ENCODE data around the gene DUS2.

The DUS2 gene

DNA sequence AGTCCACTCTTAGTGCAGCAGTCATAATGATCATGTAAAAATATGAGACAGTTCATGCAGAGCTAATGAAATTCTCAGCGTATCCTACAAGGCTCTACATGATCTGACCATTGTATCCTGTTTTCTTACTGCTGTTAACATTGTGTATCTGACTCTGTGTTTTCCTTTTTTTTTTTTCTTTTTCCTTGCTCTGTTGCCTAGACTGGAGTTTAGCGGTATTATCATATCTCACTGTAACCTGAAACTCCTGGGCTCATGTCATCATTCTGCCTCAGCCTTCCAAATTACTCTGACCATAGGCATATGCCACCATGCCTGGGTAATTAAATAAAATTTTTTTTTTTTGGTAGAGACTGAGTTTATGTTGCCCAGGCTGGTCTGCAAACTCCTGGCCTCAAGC lies 12.1 kb downstream of the DUS2 start:
- no peak overlapping the region for H2AFZ ChIP-seq (ENCODE audit: low read depth, low read length)
- no peaks in the 10 kb centered on the region for H3K79me2 ChIP-seq (ENCODE audit: insufficient read depth, low read length)
- H3K4me1 ChIP-seq (ENCODE audit: insufficient read depth, low read length), result no peaks in the 10 kb centered on the region
- no peak for DNase-seq
- H4K20me1 ChIP-seq (ENCODE audit: insufficient read depth, low read length), result no peaks in the 10 kb centered on the region
- H3K36me3 ChIP-seq (ENCODE audit: insufficient read depth, low read length), result peaks cover 8% of the 10 kb centered on the region; the same call in 1 of the 2 replicates
- H3K27ac ChIP-seq (ENCODE audit: low read length), result no peak overlapping the region
- ATAC-seq (ENCODE audit: insufficient read depth, low read depth), result no peak
- no peaks in the 10 kb centered on the region for H3K9me3 ChIP-seq (ENCODE audit: insufficient read depth, low read length, severe bottlenecking)
- no peak overlapping the region for H3K4me2 ChIP-seq (ENCODE audit: insufficient read depth, low read length)
- no peak overlapping the region for H3K4me3 ChIP-seq (ENCODE audit: low read depth in 1 of 2, low read length in 2 of 2)
- no peak for TF ChIP-seq EZH2 (IDR thresholded peaks at IDR 0.05; ENCODE audit: borderline replicate concordance, low read depth, low read length, severe bottlenecking)
- TF ChIP-seq, protein P1, sequence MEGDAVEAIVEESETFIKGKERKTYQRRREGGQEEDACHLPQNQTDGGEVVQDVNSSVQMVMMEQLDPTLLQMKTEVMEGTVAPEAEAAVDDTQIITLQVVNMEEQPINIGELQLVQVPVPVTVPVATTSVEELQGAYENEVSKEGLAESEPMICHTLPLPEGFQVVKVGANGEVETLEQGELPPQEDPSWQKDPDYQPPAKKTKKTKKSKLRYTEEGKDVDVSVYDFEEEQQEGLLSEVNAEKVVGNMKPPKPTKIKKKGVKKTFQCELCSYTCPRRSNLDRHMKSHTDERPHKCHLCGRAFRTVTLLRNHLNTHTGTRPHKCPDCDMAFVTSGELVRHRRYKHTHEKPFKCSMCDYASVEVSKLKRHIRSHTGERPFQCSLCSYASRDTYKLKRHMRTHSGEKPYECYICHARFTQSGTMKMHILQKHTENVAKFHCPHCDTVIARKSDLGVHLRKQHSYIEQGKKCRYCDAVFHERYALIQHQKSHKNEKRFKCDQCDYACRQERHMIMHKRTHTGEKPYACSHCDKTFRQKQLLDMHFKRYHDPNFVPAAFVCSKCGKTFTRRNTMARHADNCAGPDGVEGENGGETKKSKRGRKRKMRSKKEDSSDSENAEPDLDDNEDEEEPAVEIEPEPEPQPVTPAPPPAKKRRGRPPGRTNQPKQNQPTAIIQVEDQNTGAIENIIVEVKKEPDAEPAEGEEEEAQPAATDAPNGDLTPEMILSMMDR (IDR thresholded peaks at IDR 0.05; ENCODE audit: borderline replicate concordance, extremely low read depth, low read length, poor library complexity, severe bottlenecking), result no peak
- no peak overlapping the region for H3K9ac ChIP-seq (ENCODE audit: low read depth, low read length)
- H3K27me3 ChIP-seq (ENCODE audit: insufficient read depth, low read length, poor library complexity), result no peaks in the 10 kb centered on the region

DNA sequence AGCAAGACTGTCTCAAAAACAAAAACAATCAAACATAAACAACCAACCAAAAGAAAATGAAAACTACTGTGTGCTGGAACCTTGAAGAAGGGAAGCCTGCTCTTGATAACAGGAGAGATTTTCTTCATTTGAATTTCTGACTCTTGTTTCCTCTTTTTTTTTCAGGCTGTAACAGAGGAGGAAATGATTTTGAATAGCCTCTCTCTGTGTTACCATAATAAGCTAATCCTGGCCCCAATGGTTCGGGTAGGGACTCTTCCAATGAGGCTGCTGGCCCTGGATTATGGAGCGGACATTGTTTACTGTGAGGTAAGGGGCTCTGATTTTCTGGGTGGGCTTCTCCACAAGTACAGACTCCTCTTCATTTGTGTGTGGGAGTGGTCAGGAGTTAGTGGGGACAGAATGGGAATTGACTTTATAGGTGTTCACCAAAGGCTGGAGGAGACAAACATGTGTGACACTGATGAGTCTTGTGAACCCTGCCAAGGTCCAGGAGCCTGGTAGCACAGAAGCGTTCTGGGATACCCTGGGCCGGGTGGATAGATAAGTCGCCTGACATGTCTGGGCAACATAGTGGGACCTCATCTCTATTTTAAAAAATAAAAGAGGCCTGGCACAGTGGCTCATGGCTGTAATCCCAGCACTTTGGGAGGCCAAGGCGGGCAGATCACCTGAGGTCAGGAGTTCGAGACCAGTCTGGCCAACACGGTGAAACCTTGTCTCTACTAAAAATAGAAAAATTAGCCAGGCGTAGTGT lies 14.9 kb downstream of the DUS2 start:
- Histone ChIP-seq H3K4me1 (ENCODE audit: insufficient read depth, low read length) (no peaks in the 10 kb centered on the region), H3K4me3 (ENCODE audit: low read depth in 1 of 2, low read length in 2 of 2) (no peak overlapping the region), H4K20me1 (ENCODE audit: insufficient read depth, low read length) (no peaks in the 10 kb centered on the region), H3K36me3 (ENCODE audit: insufficient read depth, low read length) (peaks cover 14% of the 10 kb centered on the region; the same call in 1 of the 2 replicates), H2AFZ (ENCODE audit: low read depth, low read length) (no peak overlapping the region), H3K27ac (ENCODE audit: low read length) (no peak overlapping the region), H3K9ac (ENCODE audit: low read depth, low read length) (no peak overlapping the region), H3K79me2 (ENCODE audit: insufficient read depth, low read length) (no peaks in the 10 kb centered on the region), H3K4me2 (ENCODE audit: insufficient read depth, low read length) (no peak overlapping the region), H3K27me3 (ENCODE audit: insufficient read depth, low read length, poor library complexity) (no peaks in the 10 kb centered on the region), H3K9me3 (ENCODE audit: insufficient read depth, low read length, severe bottlenecking) (no peaks in the 10 kb centered on the region)
- DNase-seq, result no peak
- TF ChIP-seq, protein P1 (IDR thresholded peaks at IDR 0.05; ENCODE audit: borderline replicate concordance, extremely low read depth, low read length, poor library complexity, severe bottlenecking), result no peak
- TF ChIP-seq EZH2 (IDR thresholded peaks at IDR 0.05; ENCODE audit: borderline replicate concordance, low read depth, low read length, severe bottlenecking), result no peak
- no peak for ATAC-seq (ENCODE audit: insufficient read depth, low read depth)

DNA sequence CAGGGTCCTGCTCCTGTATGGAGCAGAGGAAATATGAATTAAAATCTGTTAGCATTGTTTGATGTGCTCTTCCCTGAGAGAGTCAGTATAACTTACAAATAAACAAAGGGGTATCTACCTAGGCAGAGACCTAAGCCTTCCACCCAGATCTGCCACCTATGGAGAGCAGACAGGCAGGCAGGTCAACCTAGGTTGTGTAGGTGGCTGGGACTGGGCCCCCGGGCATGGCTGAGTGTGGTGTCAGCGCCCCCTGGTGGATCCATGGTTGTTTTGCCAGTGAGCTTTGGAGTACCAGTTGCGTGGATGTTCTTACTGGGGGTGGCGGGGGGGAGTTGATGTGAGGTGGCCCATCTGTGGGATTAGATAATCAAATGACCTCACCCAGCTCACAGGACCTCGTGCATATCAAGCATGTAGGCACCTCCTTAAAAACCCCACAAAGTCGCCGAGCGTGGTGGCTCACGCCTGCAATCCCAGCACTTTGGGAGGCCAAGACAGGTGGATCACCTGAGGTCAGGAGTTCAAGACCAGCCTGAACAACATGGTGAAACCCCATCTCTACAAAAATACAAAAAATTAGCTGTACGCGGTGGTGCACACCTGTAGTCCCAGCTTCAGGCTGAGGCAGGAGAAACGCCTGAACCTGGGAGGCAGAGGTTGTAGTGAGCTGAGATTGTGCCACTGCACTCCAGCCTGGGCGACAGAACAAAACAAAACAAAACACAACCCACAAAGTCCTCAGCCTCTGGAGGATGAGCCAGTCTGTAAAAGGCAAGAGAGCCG lies 17.6 kb downstream of the DUS2 start:
- Histone ChIP-seq H3K4me2 (ENCODE audit: insufficient read depth, low read length) (no peak overlapping the region), H3K4me3 (ENCODE audit: low read depth in 1 of 2, low read length in 2 of 2) (no peak overlapping the region), H3K27ac (ENCODE audit: low read length) (no peak overlapping the region), H3K4me1 (ENCODE audit: insufficient read depth, low read length) (no peaks in the 10 kb centered on the region), H3K27me3 (ENCODE audit: insufficient read depth, low read length, poor library complexity) (no peaks in the 10 kb centered on the region), H3K9ac (ENCODE audit: low read depth, low read length) (no peak overlapping the region), H3K9me3 (ENCODE audit: insufficient read depth, low read length, severe bottlenecking) (no peaks in the 10 kb centered on the region), H4K20me1 (ENCODE audit: insufficient read depth, low read length) (no peaks in the 10 kb centered on the region), H2AFZ (ENCODE audit: low read depth, low read length) (no peak overlapping the region), H3K79me2 (ENCODE audit: insufficient read depth, low read length) (no peaks in the 10 kb centered on the region), H3K36me3 (ENCODE audit: insufficient read depth, low read length) (peaks cover 14% of the 10 kb centered on the region; the same call in 1 of the 2 replicates)
- ATAC-seq (ENCODE audit: insufficient read depth, low read depth) (peak; percentile 99), DNase-seq (peak; percentile 82)
- no peak for TF ChIP-seq EZH2 (IDR thresholded peaks at IDR 0.05; ENCODE audit: borderline replicate concordance, low read depth, low read length, severe bottlenecking)
- TF ChIP-seq, protein P1 (IDR thresholded peaks at IDR 0.05; ENCODE audit: borderline replicate concordance, extremely low read depth, low read length, poor library complexity, severe bottlenecking), result peak; percentile 96
